NCI-H1417 (cell line): ENCODE data around the gene ROR2.
"Not testable (repeated sequence)": the region's sequence is repeated elsewhere in the genome, so short reads cannot be mapped to it uniquely, and the experiment has no call there.

Experiments used
- DNase-seq, 3 experiments: peaks; one replicate each; lab custom pipeline; 2025; lab: John Stamatoyannopoulos, UW

ROR2 gene

DNA sequence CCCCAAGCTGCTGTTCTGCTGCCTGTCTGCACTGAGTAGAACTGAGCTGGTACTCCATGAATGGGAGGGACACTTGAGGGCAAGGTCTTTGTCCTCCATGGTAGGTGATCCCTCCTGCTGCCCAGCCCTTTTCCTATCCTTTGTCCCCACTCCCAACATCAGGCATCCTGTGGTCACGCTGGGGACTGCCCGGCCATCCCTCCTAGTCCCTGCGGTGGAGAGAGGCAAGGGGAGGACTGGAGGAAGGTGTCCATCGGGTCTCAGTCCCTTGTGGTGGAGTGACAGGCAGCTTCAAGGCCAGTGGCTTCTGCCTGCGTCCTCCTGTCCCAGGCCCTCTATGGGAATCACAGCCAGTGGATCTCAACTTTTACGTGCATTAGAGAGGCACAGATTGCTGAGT is 25.9 kb downstream of the ROR2 start:
- DNase-seq: no peak

DNA sequence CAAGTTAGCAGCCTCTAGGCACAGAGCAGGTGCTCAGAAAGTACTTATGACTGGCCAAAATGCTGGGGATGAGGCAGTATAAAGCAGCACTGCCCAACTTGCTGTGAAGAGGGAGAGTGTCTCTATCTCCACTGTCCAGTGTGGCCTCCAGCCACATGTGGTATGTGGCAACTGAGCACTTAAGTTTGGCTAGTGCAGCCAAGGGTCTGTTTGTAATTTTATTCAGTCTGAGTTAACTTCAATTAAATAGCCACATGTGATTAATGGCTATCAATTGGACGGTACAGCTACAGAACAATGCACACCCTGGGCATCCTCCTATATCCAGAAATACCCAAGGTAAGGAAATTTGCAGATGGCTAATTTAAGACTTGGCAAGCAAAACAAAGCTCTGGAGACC is 26.9 kb downstream of the ROR2 start:
- no peak for DNase-seq

DNA sequence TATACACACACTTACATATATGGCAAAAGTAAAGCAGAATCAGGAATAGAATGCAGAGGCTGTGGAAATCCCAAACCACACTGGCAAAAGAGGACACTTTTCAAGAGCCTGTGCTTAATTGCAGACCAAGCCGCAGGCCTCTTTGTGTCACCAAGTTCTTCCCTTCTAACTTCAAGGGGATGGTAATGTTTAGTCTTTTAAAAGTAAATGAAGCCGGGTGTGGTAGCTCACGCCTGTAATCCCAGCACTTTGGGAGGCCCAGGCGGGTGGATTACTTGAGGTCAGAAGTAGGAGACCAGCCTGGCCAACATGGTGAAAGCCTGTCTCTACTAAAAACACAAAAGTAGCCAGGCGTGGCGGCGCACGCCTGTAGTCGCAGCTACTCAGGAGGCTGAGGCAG is 28.7 kb downstream of the ROR2 start:
- no peak for DNase-seq

DNA sequence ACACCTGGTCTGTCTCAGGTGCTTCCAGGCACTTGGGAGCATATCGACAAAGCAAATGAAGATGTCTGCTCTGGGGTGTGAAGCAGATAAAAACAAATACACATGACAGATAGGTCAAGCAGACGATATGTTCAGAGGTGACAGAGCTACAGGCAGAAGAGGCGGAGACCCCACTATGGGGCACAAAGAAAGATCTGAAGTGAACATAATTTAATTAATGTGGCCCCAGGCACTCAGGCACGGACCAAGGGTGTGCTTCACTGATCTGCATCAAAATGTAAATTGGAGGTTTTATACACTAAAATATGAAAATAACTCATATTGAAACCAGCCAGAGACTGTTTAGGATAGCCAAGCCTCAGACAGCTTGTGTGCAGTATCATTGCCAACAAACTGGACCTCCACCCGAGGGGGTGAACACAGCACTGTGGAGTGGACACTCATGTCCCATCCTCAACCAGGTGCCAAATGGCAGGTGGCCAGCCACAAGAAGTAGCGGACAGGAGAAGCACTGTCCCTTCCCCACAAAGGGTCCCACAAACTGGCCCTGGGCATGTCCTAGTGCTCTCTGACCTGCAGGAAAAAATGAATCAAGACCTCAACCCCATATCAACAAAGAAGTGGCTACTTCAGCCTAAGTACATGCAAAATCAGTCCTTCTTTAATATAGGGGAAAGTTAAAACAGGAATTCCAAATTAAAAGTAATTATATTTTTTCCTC is 29.2 kb downstream of the ROR2 start:
- no peak for DNase-seq

DNA sequence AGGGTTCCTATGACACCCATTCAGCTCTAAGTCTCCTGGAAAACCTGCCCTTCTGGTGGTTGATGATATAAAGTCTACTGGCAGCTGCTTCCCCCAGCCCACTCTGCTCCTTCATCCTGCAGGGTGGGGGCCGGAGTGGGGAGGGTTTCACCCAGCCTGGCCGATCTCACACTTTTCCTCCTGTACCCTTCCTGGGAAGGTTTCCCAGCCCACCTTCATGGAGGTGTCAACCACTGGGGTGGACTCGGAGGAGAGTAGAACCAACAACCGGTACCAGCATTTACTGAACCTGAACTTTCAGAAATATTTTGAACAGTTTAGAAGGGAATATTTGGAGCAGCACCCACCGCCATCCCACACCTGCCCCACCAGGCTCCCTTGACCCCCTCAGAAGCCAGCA is 30.4 kb downstream of the ROR2 start:
- no peak for DNase-seq

DNA sequence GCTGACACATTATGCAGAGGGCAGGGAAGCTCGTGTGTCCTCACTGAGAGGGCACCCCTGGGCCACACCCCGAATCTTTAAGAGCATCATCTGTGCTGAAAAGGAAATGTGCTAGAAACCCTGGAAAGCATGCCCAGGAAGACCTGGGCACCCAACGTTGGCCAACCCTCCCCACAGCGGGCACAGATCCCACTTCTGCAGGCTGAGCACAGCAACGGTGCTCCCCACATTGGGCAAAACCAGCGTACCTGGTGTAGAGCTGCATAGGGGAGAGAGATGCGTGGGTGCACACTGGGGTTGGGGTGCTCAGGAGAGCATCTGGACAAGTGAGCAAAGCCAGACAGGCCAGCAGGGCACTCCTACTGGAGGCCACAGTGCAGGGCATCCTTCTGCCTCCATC is 32.6 kb downstream of the ROR2 start:
- no peak for DNase-seq

DNA sequence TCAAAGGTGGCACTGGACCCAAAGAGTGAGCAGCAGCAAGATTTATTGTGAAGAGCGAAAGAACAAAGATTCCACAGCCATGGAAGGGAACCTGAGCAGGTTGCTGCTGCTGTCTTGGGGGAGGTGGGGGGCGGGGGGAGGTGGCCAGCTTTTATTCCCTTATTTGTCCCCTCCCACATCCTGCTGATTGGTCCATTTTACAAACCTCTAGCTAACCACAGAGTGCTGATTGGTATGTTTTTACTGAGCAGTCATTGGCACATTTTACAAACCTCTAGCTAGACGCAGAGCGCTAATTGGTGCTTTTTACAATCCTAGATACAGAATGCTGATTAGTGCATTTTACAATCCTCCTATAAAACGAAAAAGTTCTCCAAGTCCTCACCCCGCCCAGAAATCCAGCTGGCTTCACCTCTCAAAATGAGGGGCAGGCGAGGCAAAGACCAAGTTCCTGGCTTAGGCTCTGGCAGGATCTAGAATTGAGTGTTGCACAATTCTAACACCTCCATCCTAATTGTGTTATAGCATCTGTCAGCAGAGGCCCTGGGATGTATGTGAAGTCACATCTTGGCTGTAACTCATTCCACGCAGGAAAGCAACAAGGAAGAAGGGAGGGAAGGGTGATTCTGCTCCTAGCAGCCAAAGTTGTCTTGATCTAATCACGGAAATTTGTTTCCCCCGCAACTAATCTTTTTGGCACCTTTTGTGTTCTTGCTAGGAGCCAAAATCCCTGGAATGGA is 34.3 kb downstream of the ROR2 start:
- no peak for DNase-seq

DNA sequence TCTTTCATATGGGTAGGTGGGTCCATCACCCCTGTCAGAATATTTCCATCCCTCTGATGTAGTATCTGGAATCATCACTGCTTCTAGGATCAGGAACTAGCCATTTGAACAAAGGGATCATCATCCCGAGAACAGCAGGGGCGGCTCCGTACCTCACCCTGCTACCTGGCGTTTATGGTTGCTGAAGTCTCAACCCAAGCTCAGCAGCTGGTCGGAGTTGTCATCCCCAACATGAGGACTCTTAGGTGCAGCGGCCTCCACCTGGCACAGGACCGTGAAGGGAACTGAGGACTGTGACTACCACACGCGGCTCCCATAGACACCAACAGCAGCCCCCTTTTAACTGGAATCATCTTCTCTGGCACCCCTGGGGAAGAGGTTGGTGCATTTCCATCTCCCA is 35.1 kb downstream of the ROR2 start:
- no peak for DNase-seq

DNA sequence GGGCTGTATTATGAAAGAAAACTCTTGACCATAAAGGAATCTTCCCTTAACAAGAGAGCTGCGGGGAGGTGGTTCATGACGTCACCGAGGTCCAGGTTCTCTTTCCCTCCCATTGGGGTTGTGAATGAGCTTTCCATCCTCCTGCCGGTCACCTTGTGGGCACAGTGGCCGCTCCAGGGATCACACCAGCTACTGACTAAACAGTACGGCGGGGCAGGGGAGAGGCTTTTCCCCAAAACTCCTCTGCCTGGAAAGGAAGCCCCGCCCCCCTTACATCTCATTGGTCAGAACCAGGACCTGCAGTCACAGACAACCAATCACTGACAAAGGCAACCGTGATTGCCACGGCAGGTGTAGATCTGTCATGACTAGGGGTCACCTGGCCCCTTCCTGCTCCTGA is 35.6 kb downstream of the ROR2 start:
- DNase-seq: no peak

DNA sequence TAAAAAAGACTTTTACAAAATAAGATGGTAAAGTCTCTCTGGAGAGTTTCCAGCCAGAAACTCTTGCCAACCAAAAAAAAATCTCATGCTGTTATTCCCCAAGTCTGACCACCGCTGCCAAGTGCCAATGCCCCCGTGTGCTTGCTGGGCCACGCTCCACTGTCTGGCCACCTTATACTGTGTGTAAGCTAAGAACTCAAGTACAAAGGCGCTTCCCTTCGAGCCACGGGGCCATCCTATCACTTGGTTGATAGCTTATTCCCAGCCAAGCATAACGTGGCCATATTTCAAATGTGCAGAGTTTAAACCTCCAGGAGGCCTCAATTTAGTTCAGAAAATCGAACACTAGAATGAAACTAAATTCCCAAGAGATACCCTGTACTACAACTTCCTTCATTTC is 36.0 kb downstream of the ROR2 start:
- no peak for DNase-seq

DNA sequence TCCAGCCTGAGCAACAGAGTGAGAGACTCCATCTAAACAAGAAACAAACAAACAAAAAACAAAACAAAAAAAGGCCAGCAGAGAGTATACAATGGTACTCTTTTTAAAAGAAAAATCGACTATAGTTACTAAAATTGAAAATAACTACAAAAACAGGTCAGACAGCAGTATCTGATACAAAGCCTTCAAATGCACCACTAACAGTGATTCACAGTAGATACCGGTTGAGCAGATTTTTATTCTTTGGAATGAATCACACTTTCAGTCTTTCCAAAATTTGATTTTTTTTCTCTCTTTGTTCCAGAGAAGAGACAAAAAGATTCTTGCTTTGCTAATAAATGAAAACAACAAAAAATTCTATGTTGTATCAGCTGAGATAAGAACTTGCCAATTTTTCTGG is 36.9 kb downstream of the ROR2 start:
- no peak for DNase-seq

DNA sequence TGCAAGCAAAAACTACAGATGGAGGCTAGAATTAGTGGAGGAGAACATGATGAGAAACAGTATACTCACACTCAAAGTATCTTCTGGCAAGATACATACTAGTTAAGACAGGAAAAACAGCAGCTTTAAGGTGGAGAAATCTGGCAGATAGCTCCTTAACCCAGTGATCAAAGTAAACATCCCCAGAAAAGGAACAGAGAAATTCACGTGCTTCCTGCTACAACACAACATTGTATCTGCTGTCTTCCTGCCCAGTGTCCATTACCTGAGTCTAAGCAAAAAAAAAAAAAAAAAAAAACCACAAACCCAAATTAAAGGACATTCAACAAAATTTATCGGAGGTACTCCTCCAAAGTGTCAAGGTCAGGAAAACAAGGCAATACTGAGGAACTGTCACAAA is 38.4 kb downstream of the ROR2 start:
- DNase-seq: no peak

DNA sequence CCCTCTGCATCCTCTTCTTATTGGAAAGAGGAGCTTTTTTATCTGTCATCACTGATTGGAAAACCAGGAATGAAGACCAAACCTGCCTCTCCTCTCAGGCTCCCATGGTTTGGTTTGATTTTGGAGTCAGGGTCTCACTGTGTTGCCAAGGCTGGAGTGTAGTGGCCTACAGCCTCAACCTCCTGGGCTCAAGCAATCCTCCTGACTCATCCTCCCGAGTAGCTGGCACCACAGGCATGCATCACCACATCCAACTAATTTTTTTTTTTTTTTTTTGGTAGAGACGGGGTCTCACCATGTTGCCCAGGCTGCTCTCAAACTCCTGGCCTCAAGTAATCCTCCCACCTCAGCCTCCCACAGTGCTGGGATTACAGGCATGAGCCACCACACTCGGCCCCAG is 40.8 kb downstream of the ROR2 start:
- DNase-seq: not testable (repeated sequence)

DNA sequence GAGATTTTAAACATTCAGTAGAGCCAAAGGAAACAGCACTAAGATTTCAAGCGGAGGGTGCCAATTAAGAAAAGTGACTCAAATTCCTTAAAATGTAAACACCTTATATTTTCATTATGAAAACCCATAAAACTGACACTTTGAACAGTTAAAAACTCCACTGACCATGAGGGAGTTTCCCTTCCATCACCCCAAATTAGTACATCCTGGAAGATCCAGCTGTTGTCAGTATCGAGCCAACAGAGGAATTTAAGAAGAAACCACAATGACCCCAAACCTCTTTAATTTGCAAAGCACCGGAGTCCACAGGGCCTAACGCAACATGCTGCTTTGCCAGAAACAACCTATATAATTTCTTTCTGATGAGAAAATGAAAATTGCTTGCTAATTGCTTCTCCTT is 41.3 kb downstream of the ROR2 start:
- no peak for DNase-seq

DNA sequence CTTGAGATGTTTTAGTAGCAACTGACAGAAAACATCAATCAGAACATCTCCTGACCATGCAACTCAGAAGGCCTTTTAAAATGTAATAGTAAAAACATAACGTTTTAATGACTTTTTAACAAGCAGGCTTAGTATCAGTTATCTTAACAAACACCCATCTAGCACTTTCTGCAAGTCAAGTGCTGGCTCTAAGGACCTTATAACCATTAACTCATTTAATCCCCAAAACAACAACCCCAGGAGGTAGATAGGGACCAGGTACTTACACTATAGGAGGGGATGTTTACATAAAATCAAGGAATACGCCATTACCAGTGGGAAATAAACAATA is 41.8 kb downstream of the ROR2 start:
- DNase-seq: peak in 1 of 3 experiments; percentile 60

DNA sequence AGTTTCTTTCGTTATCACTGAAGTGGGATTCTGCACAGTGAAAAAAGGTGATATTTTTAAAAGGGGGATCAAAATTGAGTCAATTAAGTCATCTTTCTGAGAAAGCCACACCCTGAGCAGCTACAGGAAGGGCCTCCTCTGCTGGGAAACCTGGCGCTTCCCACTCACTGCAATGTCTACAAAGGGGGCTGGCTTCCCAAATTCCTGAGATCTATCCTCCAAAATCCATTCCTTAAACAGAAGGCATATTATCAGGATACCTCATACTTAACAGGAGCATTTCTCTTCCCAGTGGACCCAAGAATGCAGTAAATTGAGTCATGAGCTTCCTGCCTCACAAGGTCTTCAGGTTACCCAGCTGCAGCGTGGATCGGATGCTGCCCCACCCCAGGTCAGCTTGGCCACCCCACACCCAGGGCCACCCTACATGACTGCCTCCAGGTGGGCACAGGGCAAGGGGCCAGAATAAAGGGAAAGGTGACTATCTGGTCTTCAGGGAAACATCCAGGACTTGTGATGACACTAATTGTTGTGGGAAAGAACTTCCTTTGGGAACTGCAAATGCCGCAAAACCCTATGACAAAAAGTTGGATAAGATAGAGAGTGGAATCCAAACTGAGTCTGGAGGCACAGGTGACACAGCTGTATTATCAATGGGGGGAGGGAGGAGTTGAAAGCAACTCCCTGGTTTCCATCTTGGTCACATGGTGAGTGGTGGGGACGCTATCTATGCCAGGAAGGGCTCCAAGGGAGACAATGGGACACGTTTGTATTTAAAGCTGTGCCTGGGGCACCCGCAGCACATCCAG is 42.3 kb downstream of the ROR2 start:
- no peak for DNase-seq

DNA sequence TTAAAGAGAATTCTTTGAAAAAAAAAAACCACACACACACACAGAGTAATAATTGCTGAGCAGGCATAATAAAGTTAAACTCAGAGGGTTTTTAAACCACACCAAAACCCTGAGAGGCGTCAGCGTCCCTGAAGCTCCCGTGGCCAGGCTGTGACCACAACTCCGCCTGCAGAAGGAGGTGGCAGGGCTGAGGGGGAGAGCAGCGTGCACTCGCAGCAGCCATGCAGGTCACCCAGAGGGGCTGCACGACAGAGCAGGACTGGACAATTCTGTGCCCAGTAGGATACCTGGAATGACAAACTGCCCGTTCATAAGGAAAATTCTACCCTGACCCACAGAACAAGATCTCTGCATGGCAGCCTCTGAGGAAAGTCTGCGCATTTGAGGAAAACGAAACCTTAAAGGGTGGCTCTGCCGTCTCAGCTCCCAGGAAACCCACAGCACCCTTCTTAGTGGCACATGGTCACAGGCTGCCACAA is 44.0 kb downstream of the ROR2 start:
- DNase-seq: no peak

DNA sequence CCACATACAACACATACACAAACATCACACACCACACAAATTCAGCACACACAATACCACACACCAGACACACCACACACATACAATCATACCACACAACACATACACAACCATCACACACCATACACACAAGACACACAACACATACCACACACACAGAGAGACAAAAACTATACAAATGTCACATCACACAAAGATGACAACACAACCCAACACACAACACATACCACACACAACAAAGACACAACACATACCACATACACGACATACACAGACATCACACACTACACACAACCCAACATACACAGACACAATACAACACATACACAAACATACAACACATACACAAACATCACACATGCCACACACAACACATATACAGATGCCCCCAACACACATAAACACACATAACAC is 44.8 kb downstream of the ROR2 start:
- no peak for DNase-seq

DNA sequence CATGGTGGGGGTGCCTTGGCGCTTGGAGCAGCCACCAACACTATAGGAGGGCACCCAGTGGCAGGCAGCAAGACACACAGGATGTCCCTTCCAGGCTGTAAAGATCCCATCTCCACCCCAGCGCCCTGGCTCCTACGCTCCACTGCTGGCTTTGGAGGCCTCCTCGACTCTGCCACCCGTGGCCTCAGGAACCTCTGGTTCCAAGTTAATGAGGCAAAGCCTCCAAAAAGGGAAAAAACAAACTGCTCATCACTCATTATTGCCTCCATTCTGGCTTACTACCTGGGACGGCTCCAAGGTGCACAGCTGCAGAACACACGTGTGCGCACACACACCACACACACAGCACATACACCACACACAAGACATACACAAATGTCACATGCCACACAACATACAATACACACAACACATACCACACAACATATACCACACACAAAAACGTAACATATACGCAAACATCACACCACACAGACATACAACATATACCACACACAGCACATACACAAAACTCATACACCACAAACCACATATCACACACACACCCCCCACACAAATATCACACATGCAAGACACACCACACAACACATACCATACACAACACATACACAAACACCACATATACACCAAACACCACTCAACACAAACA is 45.3 kb downstream of the ROR2 start:
- no peak for DNase-seq

DNA sequence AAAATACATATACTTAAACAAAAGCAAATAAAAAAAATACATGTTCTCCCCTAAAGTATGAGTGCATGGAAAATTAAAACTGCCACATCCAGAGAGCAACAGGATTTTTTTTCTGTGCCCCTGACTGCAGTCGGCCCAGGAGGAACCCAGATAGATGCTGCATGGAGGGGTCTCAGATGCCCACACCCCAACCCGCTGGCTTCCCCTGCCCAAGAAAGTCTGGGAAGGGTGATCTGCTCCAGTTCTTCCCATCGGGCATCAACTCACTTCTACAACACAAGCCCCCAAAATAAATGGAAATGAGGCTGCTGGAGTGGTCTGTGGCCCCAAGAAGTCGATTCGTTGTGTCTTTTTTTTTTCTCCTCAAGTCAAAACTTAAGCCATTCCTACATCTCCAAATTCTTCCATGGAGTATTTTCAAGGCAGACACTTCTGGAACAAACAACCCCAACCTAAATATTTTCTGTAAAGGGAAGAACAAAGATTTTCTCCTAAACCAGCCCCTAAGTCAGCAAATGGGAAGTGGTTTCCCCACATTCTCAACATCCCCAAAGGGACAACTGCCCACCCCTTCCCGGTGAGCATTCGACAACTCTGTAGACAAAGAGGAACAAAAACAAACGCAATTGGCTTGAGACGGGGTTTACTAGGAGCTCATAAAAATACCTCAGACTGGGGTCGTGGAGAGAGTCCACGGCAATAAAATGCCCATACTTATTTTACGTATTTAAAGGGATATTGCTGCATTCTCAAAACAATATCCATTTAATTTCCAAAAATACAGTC is 46.7 kb downstream of the ROR2 start:
- DNase-seq: no peak

DNA sequence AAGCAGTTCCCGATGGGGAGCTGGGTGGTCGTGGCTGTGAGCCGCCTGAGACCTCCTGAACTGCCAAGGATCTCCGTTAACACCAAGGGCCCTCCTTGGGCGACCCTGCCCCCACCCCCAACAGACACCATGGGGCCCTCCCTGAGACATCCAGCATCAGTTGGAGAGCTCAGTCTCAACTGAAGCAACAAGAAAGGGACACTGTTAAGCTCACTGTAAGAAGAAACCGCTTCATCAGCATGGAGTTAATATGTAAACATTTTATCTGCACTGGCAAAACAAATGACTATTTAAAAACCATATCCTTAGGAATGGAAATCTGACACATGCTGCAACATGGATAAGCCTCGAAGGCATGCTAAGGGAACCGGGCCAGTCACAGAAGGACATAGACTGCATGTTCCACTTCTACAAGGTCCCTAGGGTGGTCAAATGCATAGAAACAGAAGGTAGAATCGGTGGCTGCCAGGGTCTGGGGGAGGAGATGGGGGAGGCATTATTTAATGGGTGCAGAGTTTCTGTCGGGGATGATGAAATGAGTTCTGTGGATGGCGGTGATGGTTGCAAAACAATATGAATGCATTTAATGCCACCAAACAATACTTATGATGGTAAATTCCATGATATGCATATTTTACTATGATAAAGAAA is 47.4 kb downstream of the ROR2 start:
- DNase-seq: no peak
